ENCODE measurements around the gene EXOSC5. TPM values are rescaled to one million over a fixed set of nuclear protein-coding genes. Genes with fewer than 3 reads are reported as not detected.
"Not testable (repeated sequence)": the region's sequence is repeated elsewhere in the genome, so short reads cannot be mapped to it uniquely, and the experiment has no call there.

The EXOSC5 gene
- total RNA-seq, 1 donor from 2014 or later = 20.3 TPM

- Mint-ChIP-seq H3K36me3 (ENCODE audit: low read depth) (peaks cover 3% of the 10 kb centered on the region), H3K4me3 (peak overlapping the region; percentile 93), H3K27ac (ENCODE audit: unreplicated experiment) (no peak overlapping the region), H3K27me3 (ENCODE audit: low read depth) (peaks cover 57% of the 10 kb centered on the region), H3K4me1 (peaks cover 30% of the 10 kb centered on the region), H3K9me3 (no peaks in the 10 kb centered on the region)
- TF ChIP-seq CTCF (conservative IDR thresholded peaks at IDR 0.05) = no peak
- DNase-seq (ENCODE audit: low read depth, low spot score) = peak; percentile 40
Observed at GRCh38 chr19:41352609-41353465, 44.3 kb downstream of the EXOSC5 start.

GRCh38 chr19:41352279-41352608 is 44.9 kb downstream of the EXOSC5 start:
- no peaks in the 10 kb centered on the region for H3K9me3 Mint-ChIP-seq
- DNase-seq (ENCODE audit: low read depth, low spot score) = no peak
- peak overlapping the region; percentile 83 for H3K4me3 Mint-ChIP-seq
- H3K36me3 Mint-ChIP-seq (ENCODE audit: low read depth) = peaks cover 3% of the 10 kb centered on the region
- no peak for TF ChIP-seq CTCF (conservative IDR thresholded peaks at IDR 0.05)
- peaks cover 57% of the 10 kb centered on the region for H3K27me3 Mint-ChIP-seq (ENCODE audit: low read depth)
- H3K27ac Mint-ChIP-seq (ENCODE audit: unreplicated experiment) = no peak overlapping the region
- H3K4me1 Mint-ChIP-seq = peaks cover 30% of the 10 kb centered on the region

GRCh38 chr19:41351339-41352245 is 45.6 kb downstream of the EXOSC5 start:
- Mint-ChIP-seq H3K27ac (ENCODE audit: unreplicated experiment) (no peak overlapping the region), H3K4me1 (peaks cover 30% of the 10 kb centered on the region), H3K9me3 (no peaks in the 10 kb centered on the region), H3K27me3 (ENCODE audit: low read depth) (peaks cover 57% of the 10 kb centered on the region), H3K36me3 (ENCODE audit: low read depth) (no peaks in the 10 kb centered on the region), H3K4me3 (peak overlapping the region; percentile 83)
- DNase-seq (ENCODE audit: low read depth, low spot score) = no peak
- no peak for TF ChIP-seq CTCF (conservative IDR thresholded peaks at IDR 0.05)

- Mint-ChIP-seq H3K9me3 (no peaks in the 10 kb centered on the region), H3K27ac (ENCODE audit: unreplicated experiment) (no peak overlapping the region), H3K27me3 (ENCODE audit: low read depth) (peaks cover 57% of the 10 kb centered on the region), H3K4me3 (peak overlapping the region; percentile 61), H3K36me3 (ENCODE audit: low read depth) (no peaks in the 10 kb centered on the region), H3K4me1 (peaks cover 30% of the 10 kb centered on the region)
- no peak for TF ChIP-seq CTCF (conservative IDR thresholded peaks at IDR 0.05)
- DNase-seq (ENCODE audit: low read depth, low spot score) = no peak
Observed at GRCh38 chr19:41350735-41351338, 46.3 kb downstream of the EXOSC5 start.

- not testable (repeated sequence) for H3K36me3 Mint-ChIP-seq (ENCODE audit: low read depth); H3K4me3 Mint-ChIP-seq; H3K27ac Mint-ChIP-seq (ENCODE audit: unreplicated experiment); DNase-seq (ENCODE audit: low read depth, low spot score); H3K9me3 Mint-ChIP-seq
- H3K27me3 Mint-ChIP-seq (ENCODE audit: low read depth) = peaks cover 30% of the 10 kb centered on the region
- peaks cover 10% of the 10 kb centered on the region for H3K4me1 Mint-ChIP-seq
Observed at GRCh38 chr19:41346916-41347315, 50.2 kb downstream of the EXOSC5 start.

Data from neural crest cell (in vitro differentiated cells).